Lung (tissue), 12 donors: Measurements from ENCODE around the gene B3GLCT. TPM values are rescaled to one million over a fixed set of nuclear protein-coding genes. Genes with fewer than 3 reads are reported as not detected.

Experiments
- ATAC-seq: fragments of 200-7000 bp; cut with Tn5 transposase; one replicate; pipeline ENCODE4 v1.9.1; 2020; ENCODE audit warnings: moderate number of reproducible peaks; ENCODE audit not compliant: insufficient read depth, low FRiP score
- DNase-seq, 3 donors: peaks; one replicate each; pipeline ENCODE4 v3.0.0-alpha.2; 2013 to 2017
- H3K27ac ChIP-seq, 2 donors: one replicate each; pipeline ENCODE4 v1.5.1; 2013; ENCODE audit warnings: mild to moderate bottlenecking in 2 of 2, moderate library complexity in 2 of 2, control low read depth in 1 of 2, inconsistent platforms in 1 of 2, low read depth in 1 of 2, low read length in 1 of 2
- H3K27me3 ChIP-seq, 3 donors: one replicate each; pipeline ENCODE4 v1.5.1; 2013; ENCODE audit warnings: low read length in 2 of 3; ENCODE audit not compliant: control insufficient read depth in 3 of 3, insufficient read depth in 3 of 3
- H3K36me3 ChIP-seq, 4 donors: one replicate each; pipeline ENCODE4 v1.5.1; 2013; ENCODE audit warnings: low read length in 4 of 4, mild to moderate bottlenecking in 1 of 4, moderate library complexity in 1 of 4; ENCODE audit not compliant: control insufficient read depth in 4 of 4, insufficient read depth in 4 of 4
- H3K4me1 ChIP-seq, 5 donors: one replicate each; pipeline ENCODE4 v1.5.1; 2013; ENCODE audit warnings: low read length in 5 of 5, mild to moderate bottlenecking in 2 of 5, moderate library complexity in 1 of 5; ENCODE audit not compliant: control insufficient read depth in 5 of 5, insufficient read depth in 5 of 5
- H3K4me3 ChIP-seq: one replicate; pipeline ENCODE4 v1.5.1; 2013; ENCODE audit warnings: mild to moderate bottlenecking, control low read depth, moderate library complexity
- H3K9ac ChIP-seq, 2 donors: one replicate each; pipeline ENCODE4 v1.5.1; 2013; ENCODE audit warnings: low read length in 2 of 2, control low read depth in 1 of 2; ENCODE audit not compliant: insufficient read depth in 1 of 2
- H3K9me3 ChIP-seq, 4 donors: one replicate each; pipeline ENCODE4 v1.5.1; 2013; ENCODE audit warnings: low read length in 3 of 4, mild to moderate bottlenecking in 1 of 4, moderate library complexity in 1 of 4; ENCODE audit not compliant: control insufficient read depth in 4 of 4, insufficient read depth in 3 of 4
- CTCF ChIP-seq: IDR thresholded peaks from 2 replicates; pipeline ENCODE4 v1.5.1; 2012; ENCODE audit warnings: mild to moderate bottlenecking; ENCODE audit errors: control extremely low read depth, extremely low read depth
- WGBS, 2 donors: extraction: QIAGEN DNeasy Blood & Tissue Kit; methylation state at CpG; one replicate each; pipeline ENCODE4 v1.1.7; 2013; 5-methylcytosine and 5-hydroxymethylcytosine counted together
- polyA plus RNA-seq, 2 donors: library from polyadenylated mRNA; stranded (reverse); fragments of 200-250 nt; gene quantifications; one replicate each; pipeline ENCODE4 v1.2.1, GENCODE V29; 2013
- total RNA-seq, 2 donors: library from RNA; depleted of rRNA in 1 of 2; stranded (reverse); fragments of >200 nt in 1 of 2; gene quantifications; one replicate each; pipeline ENCODE4 v1.2.1, GENCODE V29; 2014 to 2021
- donor health status: control.
- donor health status: control.
- donor health status: Bipolar disorder and iron deficiency.
- donor health status: healthy.
- donor health status: DM: yes; HTN: yes; CAD: no.

Gene B3GLCT
- total and polyA plus RNA-seq, 4 donors: 2.4 to 13.7 (median 3.1) TPM

DNA sequence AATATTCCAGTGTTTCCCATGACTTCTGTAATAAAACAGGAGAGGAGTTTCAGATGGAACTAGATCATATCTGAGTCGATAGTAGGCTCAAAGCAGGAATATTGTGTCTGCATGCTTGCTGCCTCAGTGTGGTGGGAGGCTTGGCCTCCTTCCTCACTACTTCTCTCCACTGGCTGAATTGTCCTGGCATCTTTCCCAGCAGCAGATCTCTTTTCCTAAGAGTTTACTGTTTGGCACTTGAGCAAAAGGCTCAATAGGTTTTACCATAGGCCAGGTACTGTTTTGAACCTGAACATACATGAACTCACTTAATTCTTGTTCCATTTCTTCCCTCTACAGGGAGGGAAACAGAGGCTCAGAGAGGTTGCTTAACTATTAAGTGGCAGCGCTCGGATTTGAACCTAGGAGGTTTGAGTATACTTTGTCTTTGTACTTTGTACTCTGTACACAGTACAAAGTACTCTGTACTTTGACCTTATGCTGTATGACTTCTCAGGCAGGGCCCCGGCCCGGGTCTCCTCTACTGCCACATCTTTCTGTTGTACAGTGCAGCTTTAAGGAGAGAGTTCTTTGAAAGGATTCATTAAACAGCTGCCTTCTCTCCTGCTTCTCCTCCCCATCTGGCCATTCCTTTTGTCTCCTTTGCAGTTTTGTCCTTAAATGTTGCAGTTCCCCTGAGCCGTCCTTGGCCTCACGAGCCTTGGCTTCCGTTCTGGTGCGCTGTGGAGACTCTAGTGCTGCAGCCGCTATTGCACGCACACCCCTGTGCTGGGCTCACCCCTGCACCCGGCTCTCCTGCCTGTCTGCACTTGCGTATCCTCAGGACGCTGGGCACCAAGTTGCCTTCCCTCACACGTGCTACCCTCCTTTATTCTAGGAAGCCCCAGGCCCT is 8.1 kb downstream of the B3GLCT start:
- H3K27me3 ChIP-seq: no peaks in the 10 kb centered on the region
- no peaks in the 10 kb centered on the region for H3K9me3 ChIP-seq
- ATAC-seq (no peak), DNase-seq (peak; percentile 60 to 91 (median 82))
- H3K36me3 ChIP-seq: no peaks in the 10 kb centered on the region
- 65 to 66% methylated on average over 15 of the region's 15 CpGs for WGBS, 2 donors
- H3K4me1 ChIP-seq: peaks cover 21 to 35% (median 24%) of the 10 kb centered on the region in 5 donors
- no peak for TF ChIP-seq CTCF
- peak overlapping the region in 1 of 2 donors; percentile 32 for H3K9ac ChIP-seq
- H3K27ac ChIP-seq: peak overlapping the region in 1 of 2 donors; percentile 47
- no peak overlapping the region for H3K4me3 ChIP-seq

DNA sequence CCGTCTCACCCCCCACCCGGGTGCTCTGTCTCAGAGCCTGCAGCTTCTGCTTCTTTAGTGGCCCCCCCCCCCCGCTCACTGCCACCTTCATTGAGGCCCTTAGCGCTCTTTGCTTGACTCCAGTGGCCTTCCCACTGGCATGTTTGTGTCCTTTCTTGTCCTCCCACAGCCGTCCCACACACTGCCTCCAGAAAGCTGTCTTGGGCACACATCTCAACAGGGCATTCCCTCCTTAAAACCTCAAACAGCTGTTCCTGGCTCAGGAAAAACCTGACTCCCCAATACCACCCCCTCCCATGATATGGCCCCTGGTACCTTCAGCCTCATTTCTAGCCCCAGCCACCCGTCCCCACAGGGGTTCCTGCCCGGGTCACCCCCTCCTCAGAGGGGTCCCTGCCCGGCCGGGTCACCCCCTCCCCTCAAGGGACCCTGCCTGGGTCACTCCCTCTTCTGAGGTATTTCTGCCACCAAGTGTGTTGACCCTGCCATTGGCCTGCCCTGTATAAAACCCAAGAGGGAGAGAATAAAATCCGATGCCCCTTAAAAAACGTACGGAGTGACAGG is 8.9 kb downstream of the B3GLCT start:
- no peak for DNase-seq
- WGBS, 2 donors: 79 to 81% methylated on average over 11 to 12 of the region's 12 CpGs
- Histone ChIP-seq H3K4me3 (no peak overlapping the region), H3K27me3 (no peaks in the 10 kb centered on the region), H3K4me1 (peaks cover 20 to 36% (median 22%) of the 10 kb centered on the region in 5 donors), H3K27ac (peak overlapping the region in 1 of 2 donors; percentile 47), H3K36me3 (no peaks in the 10 kb centered on the region), H3K9me3 (no peaks in the 10 kb centered on the region), H3K9ac (no peak overlapping the region)
- TF ChIP-seq CTCF: no peak
- no peak for ATAC-seq

- 40 to 45% methylated on average over 8 of the region's 8 CpGs for WGBS, 2 donors
- Histone ChIP-seq H3K4me3 (no peak overlapping the region), H3K27me3 (no peaks in the 10 kb centered on the region), H3K4me1 (peaks cover 18 to 42% (median 26%) of the 10 kb centered on the region in 5 donors), H3K36me3 (no peaks in the 10 kb centered on the region), H3K9me3 (no peaks in the 10 kb centered on the region), H3K9ac (peak overlapping the region in 1 of 2 donors; percentile 2), H3K27ac (peak overlapping the region in 1 of 2 donors; percentile 47)
- no peak for TF ChIP-seq CTCF
- DNase-seq: peak; percentile 85 to 90 (median 88)
- ATAC-seq: no peak
Measured at GRCh38 chr13:31209172-31209840, 9.5 kb downstream of the B3GLCT start.
